ENCODE data around the gene GNB3. TPM values are rescaled to one million over a fixed set of nuclear protein-coding genes. Genes with fewer than 3 reads are reported as not detected.
"Not testable (repeated sequence)": the region's sequence is repeated elsewhere in the genome, so short reads cannot be mapped to it uniquely, and the experiment has no call there.

Gene GNB3
- total and polyA plus RNA-seq, 12 donors: 1.9 to 15.0 (median 7.5) TPM

DNA sequence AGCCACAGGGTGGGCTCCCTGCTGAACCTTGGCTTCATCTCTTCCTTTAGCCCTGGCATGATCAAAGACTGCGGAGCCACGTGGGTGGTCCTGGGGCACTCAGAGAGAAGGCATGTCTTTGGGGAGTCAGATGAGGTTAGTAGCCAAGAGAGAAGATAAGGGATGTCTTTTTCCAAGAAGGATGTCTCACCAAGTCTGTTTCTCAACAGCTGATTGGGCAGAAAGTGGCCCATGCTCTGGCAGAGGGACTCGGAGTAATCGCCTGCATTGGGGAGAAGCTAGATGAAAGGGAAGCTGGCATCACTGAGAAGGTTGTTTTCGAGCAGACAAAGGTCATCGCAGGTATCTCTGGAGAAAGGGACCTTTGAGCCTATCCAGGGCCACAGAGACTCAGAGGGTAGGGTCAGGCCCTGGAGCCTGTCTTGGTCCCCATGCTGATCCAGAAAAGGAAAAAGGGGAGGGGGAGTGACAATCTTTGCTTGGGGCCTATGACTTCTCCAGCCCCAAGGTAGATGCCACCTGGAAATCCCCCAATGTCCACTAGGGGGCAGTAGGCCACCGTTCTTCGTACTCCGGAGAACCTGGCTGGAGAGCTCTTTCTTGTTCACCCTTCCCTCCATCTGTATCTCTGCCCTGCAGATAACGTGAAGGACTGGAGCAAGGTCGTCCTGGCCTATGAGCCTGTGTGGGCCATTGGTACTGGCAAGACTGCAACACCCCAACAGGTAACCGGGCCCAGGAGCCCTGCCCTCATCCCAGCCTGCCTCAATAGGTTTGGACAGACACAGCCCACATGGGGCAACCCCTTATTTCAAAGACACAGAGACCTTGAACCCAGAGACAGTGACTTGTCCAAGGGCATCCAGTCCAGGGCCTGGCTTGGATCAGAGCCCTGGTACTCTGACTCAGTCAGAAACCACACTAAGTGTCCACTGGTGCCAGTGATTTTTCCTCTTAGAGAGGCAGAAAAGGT, 28.6 kb downstream of the GNB3 start:
- intact Hi-C loops (cut with DNase I): loop anchor here in 4 of 10 donors (2.0 to 10.0 kb wide), 5 partner anchors 58 to 98 kb away; partner anchors contain the start of genes ATN1 (in 1 of the 4), C12orf57 (in 1 of the 4) and RNU7-1 (in 1 of the 4)
- Histone ChIP-seq H3K36me3 (peaks cover 0 to 50% (median 26%) of the 10 kb centered on the region in 9 donors), H3K4me3 (peak overlapping the region; percentile 81 to 100 (median 98)), H3K27ac (peak overlapping the region in 9 of 10 donors; percentile 98 to 100 (median 100)), H3K4me1 (peaks cover 32 to 65% (median 56%) of the 10 kb centered on the region in 9 donors), H3K27me3 (no peaks in the 10 kb centered on the region), H3K9me3 (no peaks in the 10 kb centered on the region)
- 31 to 32% methylated on average over 12 of the region's 12 CpGs for WGBS, 2 donors
- ATAC-seq (peak in 2 of 8 donors; percentile 1 to 4), DNase-seq (peak; percentile 71 to 78)
- TF ChIP-seq CTCF (IDR thresholded peaks at IDR 0.05): peak; percentile 81 to 95 (median 92)

GRCh38 chr12:6870304-6870703, 29.6 kb downstream of the GNB3 start:
- not testable (repeated sequence) for ATAC-seq

GRCh38 chr12:6871052-6871957, 30.6 kb downstream of the GNB3 start:
- peak overlapping the region in 7 of 10 donors; percentile 44 to 91 (median 89) for H3K27ac ChIP-seq
- intact Hi-C loops (cut with DNase I): loop anchor here in 3 of 10 donors (2.0 to 5.0 kb wide), 3 partner anchors 56 to 96 kb away; partner anchors contain the start of gene ATN1 (in 1 of the 3)
- DNase-seq (no peak), ATAC-seq (no peak)
- WGBS, 2 donors: 76 to 79% methylated on average over 12 of the region's 12 CpGs
- peaks cover 0 to 41% (median 18%) of the 10 kb centered on the region in 9 donors for H3K36me3 ChIP-seq
- no peaks in the 10 kb centered on the region for H3K9me3 ChIP-seq
- no peak for TF ChIP-seq CTCF (IDR thresholded peaks at IDR 0.05)
- peak overlapping the region in 6 of 10 donors; percentile 74 to 95 (median 82) for H3K4me3 ChIP-seq
- no peaks in the 10 kb centered on the region for H3K27me3 ChIP-seq
- H3K4me1 ChIP-seq: peaks cover 32 to 69% (median 56%) of the 10 kb centered on the region in 9 donors

More at GRCh38 chr12:6870304-6870703, 29.6 kb downstream of the GNB3 start:
- not testable (repeated sequence) for H3K27me3 ChIP-seq, H3K4me3 ChIP-seq, DNase-seq, H3K9me3 ChIP-seq
- Histone ChIP-seq H3K4me1 (peaks cover 32 to 69% (median 56%) of the 10 kb centered on the region in 9 donors), H3K27ac (peak overlapping the region in 1 of 10 donors; percentile 100), H3K36me3 (peaks cover 0 to 41% (median 18%) of the 10 kb centered on the region in 9 donors)
- WGBS, 2 donors: 61% methylated on average over 4 of the region's 4 CpGs
- intact Hi-C loops (cut with DNase I): loop anchor here in 3 of 10 donors (2.0 to 5.0 kb wide), 3 partner anchors 57 to 97 kb away; partner anchors contain the start of gene ATN1 (in 1 of the 3)

All from heart right ventricle (tissue), 16 donors.